Activated naive CD4-positive, alpha-beta T cell treated with anti-CD3 and anti-CD28 coated beads for 36 hours (primary cell): ENCODE measurements around the gene DNLZ. TPM values are rescaled to one million over a fixed set of nuclear protein-coding genes. Genes with fewer than 3 reads are reported as not detected.

Source experiments
- CTCF ChIA-PET: fragments of 350-600 bp; sonication (Branson Sonifier 250); formaldehyde crosslinking; loops from one replicate; lab custom pipeline; 2021; ENCODE audit warnings: antibody characterized with exemption; lab: Charles Lee
- DNase-seq: peaks from one replicate; pipeline ENCODE4 v3.0.0-alpha.2; 2020
- H3K27ac Mint-ChIP-seq: one replicate; pipeline ENCODE4 v1.8.0; 2021; ENCODE audit warnings: mild to moderate bottlenecking, mixed read lengths
- H3K27me3 Mint-ChIP-seq: one replicate; pipeline ENCODE4 v1.8.0; 2021; ENCODE audit warnings: low read depth, mixed read lengths
- H3K36me3 Mint-ChIP-seq: one replicate; pipeline ENCODE4 v1.8.0; 2021; ENCODE audit warnings: low read depth, mixed read lengths
- H3K4me1 Mint-ChIP-seq: one replicate; pipeline ENCODE4 v1.8.0; 2021; ENCODE audit warnings: low read depth, mixed read lengths
- H3K4me3 Mint-ChIP-seq: one replicate; pipeline ENCODE4 v1.8.0; 2021; ENCODE audit warnings: mild to moderate bottlenecking, moderate library complexity, mixed read lengths
- H3K9me3 Mint-ChIP-seq: one replicate; pipeline ENCODE4 v1.8.0; 2021; ENCODE audit warnings: mixed read lengths
- intact Hi-C: fragments of 100-400 bp; cut with micrococcal nuclease; formaldehyde crosslinking; loops from one replicate; pipeline ENCODE4 v1.15.1; 2023
- total RNA-seq, 2 experiments: library from RNA; stranded (reverse); gene quantifications; one replicate each; pipeline ENCODE4 v1.2.3, GENCODE V29; 2021

The DNLZ gene
- total RNA-seq, 2 experiments from 2014 or later, result 9.9 to 12.0 TPM

DNA sequence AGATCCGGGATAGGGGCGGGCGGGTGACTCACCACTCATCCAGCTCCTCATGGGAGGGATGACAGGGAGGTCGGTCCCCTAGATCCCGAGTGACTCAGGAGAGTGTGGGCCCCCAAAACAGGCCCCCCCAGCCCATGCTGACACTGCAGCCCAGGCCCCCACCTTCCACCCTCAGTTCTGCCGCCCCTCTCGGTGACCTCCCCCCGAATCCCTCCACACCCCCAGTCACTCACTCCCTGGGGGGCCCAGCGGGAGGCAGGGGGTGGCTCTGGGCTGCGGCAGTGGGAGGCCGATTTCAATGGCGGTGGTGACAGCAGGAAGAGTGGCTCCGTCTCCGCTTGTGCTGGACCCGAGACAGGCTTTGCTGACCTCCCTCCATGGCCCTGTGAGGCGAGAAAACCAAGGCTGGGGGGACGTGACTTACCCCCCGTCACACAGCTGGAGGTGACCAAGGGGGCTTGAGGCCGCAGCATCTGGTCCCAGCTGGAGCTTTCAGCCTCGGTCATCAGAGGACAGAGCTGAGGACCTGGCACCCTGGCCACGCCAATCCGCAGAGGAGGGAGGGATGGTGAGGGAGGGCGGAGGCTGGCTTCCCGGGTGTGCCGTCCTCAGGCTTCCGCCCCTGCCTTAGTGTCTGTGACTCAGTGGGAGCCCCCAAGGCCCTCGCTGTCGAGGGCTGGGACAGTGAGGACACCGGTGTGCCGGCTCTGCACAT lies 27.2 kb downstream of the DNLZ start:
- intact Hi-C loops, result no loop called here
- Mint-ChIP-seq H3K4me1 (no peaks in the 10 kb centered on the region), H3K27ac (no peak overlapping the region), H3K27me3 (no peaks in the 10 kb centered on the region), H3K36me3 (no peaks in the 10 kb centered on the region), H3K4me3 (no peak overlapping the region), H3K9me3 (no peaks in the 10 kb centered on the region)
- no peak for DNase-seq
- CTCF ChIA-PET, result interaction anchor here (1.5 kb wide), 1 partner anchor 28 kb away, joined by 3 read pairs; no protein-coding TSS in a partner anchor

DNA sequence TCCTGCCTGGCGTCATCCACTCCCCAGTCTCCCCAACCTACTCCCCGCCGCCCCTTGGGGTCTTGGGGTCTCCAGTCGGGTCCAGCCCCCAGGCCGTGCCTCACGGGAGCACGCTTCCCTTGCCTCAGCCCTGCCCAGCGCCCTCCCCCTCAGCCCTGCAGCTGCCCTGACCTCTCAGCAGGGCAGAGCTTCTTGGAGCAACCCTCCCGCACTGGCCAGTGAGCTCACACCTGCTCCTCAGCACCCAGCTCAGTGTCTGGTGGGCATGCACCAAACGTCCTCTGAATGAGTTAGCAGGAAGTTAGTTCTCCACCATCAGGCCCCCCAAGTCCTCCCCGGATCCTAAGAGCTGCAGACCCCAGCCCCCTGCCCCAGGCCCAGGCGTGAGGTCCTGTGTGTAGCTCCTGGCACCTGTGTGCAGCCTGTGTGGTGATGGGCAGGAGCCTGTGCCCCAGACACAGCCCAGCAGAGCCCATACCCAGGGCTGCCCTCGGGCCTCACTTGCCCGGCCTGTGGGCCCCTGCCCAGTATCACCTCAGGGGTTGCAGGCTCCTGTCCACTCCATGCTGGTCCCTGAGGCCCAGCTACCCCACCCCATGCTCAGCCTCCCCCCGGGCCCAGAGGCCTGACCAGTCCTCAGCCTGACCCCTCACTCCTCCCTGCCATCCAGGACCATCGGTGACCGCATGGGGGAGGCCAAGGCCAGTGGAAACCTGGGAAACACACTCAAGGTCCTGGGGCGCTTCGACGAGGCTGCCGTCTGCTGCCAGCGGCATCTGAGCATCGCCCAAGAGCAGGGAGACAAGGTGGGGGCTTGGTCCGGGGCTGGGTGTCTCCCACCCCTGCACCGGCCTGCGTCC lies 28.0 kb downstream of the DNLZ start:
- Mint-ChIP-seq H3K27ac (no peak overlapping the region), H3K9me3 (no peaks in the 10 kb centered on the region), H3K36me3 (no peaks in the 10 kb centered on the region), H3K4me3 (no peak overlapping the region), H3K27me3 (no peaks in the 10 kb centered on the region), H3K4me1 (no peaks in the 10 kb centered on the region)
- no peak for DNase-seq
- CTCF ChIA-PET, result interaction anchor here (1.5 kb wide), 1 partner anchor 29 kb away, joined by 3 read pairs; no protein-coding TSS in a partner anchor
- intact Hi-C loops, result no loop called here

DNA sequence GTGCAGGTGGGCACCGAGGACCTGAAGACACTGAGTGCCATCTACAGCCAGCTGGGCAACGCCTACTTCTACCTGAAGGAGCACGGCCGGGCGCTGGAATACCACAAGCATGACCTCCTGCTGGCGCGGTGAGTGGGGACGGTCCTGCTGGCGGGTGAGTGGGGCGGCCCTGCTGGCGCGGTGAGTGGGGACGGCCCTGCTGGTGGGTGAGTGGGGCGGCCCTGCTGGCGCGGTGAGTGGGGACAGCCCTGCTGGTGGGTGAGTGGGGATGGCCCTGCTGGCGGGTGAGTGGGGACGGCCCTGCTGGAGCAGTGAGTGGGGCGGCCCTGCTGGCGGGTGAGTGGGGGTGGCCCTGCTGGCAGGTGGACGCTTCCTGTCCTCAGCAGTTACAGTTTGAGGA lies 29.0 kb downstream of the DNLZ start:
- Mint-ChIP-seq H3K36me3 (no peaks in the 10 kb centered on the region), H3K4me3 (no peak overlapping the region), H3K27me3 (no peaks in the 10 kb centered on the region), H3K27ac (no peak overlapping the region), H3K4me1 (no peaks in the 10 kb centered on the region), H3K9me3 (no peaks in the 10 kb centered on the region)
- CTCF ChIA-PET, result no interaction called here
- intact Hi-C loops, result no loop called here
- no peak for DNase-seq

DNA sequence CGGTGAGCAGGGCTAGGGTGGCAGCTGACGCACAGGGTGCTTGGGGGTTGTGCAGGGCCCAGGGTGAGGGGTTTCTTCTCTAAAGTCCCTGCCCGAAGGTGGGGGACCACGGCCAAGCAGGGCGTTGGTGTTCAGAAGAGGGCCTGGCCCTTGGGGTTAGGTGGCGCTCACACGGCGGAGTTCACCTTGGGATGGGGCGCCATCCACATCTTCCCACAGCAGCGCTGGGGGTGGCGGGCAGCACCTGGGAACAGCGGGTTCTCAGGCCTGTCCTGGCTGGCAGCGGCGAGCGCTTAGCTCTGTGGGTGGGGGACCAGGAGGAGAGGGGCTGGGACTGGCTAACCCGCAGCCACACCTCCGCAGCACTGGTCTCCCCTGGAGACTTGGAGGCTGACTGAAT lies 30.1 kb downstream of the DNLZ start:
- Mint-ChIP-seq H3K4me3 (no peak overlapping the region), H3K27me3 (no peaks in the 10 kb centered on the region), H3K9me3 (no peaks in the 10 kb centered on the region), H3K4me1 (peaks cover 6% of the 10 kb centered on the region), H3K36me3 (no peaks in the 10 kb centered on the region), H3K27ac (no peak overlapping the region)
- intact Hi-C loops, result no loop called here
- CTCF ChIA-PET, result no interaction called here
- no peak for DNase-seq

DNA sequence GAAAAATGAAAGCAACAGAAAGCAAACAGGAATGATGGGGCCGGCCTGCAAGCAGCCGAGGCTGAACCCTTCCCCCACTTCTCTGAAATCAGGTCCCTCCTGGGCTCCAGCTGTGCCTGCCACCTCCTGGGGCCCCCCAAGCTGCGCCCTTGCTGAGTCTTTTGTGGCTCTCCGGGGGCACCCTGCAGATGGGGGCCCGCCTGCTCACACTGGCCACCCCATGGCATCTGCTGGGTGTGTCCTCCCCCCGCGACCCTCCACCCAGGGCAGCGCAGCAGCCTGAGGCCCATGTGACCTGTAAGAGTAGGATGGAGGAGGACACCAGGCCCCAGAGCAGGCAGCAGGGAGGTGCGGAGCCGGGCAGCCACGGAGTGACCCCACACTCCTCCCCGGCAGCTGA lies 30.5 kb downstream of the DNLZ start:
- CTCF ChIA-PET, result no interaction called here
- H3K4me1 Mint-ChIP-seq, result peaks cover 6% of the 10 kb centered on the region

DNA sequence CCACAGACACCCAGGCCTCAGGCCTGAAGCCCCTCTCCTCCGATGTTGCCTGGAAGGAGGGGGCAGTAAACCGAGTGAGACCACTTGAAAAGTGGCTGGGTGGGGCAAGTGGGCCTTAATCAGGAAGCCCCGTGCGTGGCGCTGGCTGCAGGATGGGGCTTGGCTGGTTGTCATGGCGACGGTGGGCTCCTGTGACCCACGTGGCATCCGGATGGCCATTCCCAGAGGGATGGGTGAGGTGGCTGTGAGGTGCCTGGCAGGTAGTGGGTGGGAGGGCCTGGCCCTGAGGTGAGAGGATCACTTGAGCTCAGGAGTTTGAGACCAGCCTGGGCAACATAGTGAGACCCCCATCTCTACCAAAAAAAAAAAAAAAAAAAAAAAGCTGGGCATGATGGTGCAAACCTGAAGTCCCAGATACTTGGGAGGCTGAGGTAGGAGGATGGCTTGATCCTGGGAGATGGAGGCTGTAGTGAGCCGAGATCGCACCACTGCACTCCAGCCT lies 31.0 kb downstream of the DNLZ start:
- DNase-seq, result no peak
- peaks cover 6% of the 10 kb centered on the region for H3K4me1 Mint-ChIP-seq
- no peak overlapping the region for H3K4me3 Mint-ChIP-seq
- no peak overlapping the region for H3K27ac Mint-ChIP-seq
- no peaks in the 10 kb centered on the region for H3K27me3 Mint-ChIP-seq
- intact Hi-C loops, result no loop called here
- no peaks in the 10 kb centered on the region for H3K36me3 Mint-ChIP-seq
- no peaks in the 10 kb centered on the region for H3K9me3 Mint-ChIP-seq
- CTCF ChIA-PET, result no interaction called here

More for the DNA sequence above, 30.5 kb downstream of the DNLZ start:
- H3K4me3 Mint-ChIP-seq, result no peak overlapping the region
- no peak overlapping the region for H3K27ac Mint-ChIP-seq
- H3K36me3 Mint-ChIP-seq, result no peaks in the 10 kb centered on the region
- H3K27me3 Mint-ChIP-seq, result no peaks in the 10 kb centered on the region
- H3K9me3 Mint-ChIP-seq, result no peaks in the 10 kb centered on the region
- DNase-seq, result no peak
- intact Hi-C loops, result no loop called here

DNA sequence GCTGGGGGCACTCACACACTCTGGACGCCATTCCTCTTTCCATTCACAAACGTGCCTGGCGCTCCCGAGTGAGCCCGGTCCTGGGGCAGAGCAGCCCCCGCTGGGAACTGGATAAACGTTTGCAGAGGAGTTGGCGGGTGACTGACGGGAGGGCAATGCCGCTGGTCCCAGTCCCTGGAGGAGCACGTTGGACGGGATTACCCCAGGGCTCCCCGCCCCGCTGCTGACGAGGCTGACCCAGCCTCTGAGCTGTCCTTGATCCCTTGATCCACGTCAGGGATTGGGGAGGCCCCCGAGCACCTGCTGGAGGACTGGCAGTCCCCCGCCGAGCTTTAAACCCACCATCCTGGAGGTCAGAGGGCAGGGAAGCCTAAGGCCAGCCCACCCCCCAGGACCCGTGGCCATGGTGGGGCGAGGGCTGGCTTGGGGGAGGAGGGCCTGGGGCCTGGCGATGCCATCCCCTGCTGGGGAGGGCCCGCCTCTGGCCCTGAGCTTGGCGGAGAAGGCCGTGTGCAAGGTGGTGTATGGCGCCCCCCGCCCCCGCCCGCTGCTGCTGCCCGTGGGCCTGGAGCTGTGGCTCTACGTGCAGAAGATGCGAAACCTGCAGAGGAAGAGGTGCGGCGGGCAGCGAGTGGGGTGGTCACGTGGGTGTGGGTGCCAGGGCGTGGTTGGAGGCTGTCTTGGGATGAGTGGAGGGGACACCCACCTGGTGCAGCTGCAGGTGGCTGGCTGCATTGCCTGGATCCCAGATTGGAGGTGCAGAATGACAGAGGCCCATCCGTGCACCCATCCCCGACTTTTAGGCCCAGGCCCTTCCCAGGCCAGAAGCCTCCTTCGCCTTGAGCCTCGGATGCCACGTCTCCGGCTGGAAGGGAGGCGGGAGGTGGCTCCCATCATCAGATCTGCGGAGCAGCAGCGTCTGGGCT lies 31.7 kb downstream of the DNLZ start:
- H3K4me1 Mint-ChIP-seq, result peaks cover 7% of the 10 kb centered on the region
- intact Hi-C loops, result no loop called here
- CTCF ChIA-PET, result no interaction called here
- H3K27ac Mint-ChIP-seq, result no peak overlapping the region
- no peak for DNase-seq
- H3K27me3 Mint-ChIP-seq, result no peaks in the 10 kb centered on the region
- H3K4me3 Mint-ChIP-seq, result no peak overlapping the region
- no peaks in the 10 kb centered on the region for H3K9me3 Mint-ChIP-seq
- no peaks in the 10 kb centered on the region for H3K36me3 Mint-ChIP-seq

DNA sequence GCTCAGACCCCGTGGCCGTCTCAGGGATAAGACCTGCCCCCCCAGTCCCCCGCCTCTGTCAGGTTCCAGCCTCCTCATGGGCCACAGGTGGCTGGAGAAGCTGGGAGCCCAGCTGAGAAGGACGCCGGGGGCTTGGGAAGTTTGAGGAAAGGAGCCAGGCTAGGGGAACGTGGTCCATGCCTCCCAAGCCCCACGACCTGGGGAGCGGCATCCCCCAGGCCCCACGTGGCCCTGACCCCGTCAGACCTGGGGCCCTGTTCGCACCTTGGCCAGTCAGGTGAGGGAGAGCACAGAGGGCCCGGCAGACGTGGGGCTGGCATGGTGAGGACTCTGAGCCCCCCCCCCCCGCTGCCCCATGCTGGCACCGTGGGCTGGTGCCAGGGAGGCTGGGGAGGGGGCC lies 32.5 kb downstream of the DNLZ start:
- Mint-ChIP-seq H3K4me3 (no peak overlapping the region), H3K27ac (no peak overlapping the region), H3K27me3 (no peaks in the 10 kb centered on the region), H3K36me3 (no peaks in the 10 kb centered on the region), H3K4me1 (peaks cover 8% of the 10 kb centered on the region), H3K9me3 (no peaks in the 10 kb centered on the region)
- CTCF ChIA-PET, result no interaction called here
- intact Hi-C loops, result no loop called here
- DNase-seq, result no peak

DNA sequence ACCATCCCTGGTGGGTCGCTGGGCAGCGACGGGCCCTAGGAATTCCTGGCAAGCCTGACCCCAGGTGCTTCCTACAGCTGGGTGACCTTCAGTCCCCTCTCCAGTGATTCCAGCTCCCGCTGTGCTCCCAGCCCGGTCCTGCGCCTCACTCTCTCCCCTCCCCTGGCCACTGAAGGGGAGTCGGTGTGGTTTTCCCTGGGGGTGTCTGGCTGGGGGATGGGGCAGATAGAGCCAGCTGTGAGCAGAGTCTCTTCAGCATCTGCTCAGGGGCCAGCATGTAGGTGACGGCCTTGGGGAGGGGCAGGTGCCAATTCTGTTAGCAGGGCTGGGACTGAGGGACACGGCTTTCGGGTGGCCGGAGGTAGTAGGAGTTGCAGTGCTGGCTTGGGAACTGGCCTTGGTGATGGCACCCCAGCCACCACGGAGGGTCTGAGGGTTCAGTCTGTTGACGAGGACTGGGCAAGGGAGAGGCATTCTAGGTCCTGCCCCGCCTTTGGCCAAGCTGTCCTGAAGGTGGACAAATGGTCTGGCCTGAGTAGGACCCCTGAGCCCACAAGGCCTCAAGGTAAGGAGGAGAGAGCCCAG lies 33.0 kb downstream of the DNLZ start:
- Mint-ChIP-seq H3K27ac (no peak overlapping the region), H3K27me3 (no peaks in the 10 kb centered on the region), H3K9me3 (no peaks in the 10 kb centered on the region), H3K36me3 (no peaks in the 10 kb centered on the region), H3K4me3 (no peak overlapping the region), H3K4me1 (peaks cover 8% of the 10 kb centered on the region)
- intact Hi-C loops, result no loop called here
- no peak for DNase-seq
- CTCF ChIA-PET, result no interaction called here

DNA sequence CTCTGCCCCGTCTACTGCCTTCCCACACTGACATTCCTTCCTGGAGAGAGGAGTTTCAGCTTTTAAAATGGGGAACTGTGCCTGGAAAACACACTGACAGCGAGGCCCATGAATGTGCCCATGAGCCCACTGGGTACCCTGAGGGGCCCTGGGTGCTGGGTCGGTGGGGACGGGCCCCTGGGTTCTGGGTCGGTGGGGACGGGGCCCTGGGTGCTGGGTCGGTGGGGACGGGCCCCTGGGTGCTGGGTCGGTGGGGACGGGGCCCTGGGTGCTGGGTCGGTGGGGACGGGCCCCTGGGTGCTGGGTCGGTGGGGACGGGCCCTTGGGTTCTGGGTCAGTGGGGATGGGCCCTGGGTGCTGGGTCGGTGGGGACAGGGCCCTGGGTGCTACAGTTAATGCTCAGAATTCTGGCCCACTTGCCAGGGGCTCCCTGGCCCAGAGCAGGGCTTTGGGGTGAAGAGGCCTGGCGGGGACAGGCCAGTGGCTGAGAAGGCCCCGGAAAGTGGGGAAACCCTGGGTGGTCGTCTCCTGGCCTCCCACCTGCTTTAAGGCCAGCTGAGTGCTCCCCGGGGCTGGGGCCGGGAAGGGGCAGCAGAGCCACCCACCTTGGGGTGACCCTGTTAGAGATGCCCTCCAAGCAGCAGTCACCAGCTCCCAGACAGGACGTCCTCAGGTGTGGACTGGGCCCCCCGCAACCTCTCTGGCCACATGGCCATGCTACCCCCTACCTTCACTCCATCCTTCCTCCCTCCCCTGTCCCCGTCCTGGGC lies 33.7 kb downstream of the DNLZ start:
- no peaks in the 10 kb centered on the region for H3K9me3 Mint-ChIP-seq
- intact Hi-C loops, result no loop called here
- H3K27ac Mint-ChIP-seq, result no peak overlapping the region
- H3K4me3 Mint-ChIP-seq, result no peak overlapping the region
- H3K27me3 Mint-ChIP-seq, result no peaks in the 10 kb centered on the region
- no peak for DNase-seq
- CTCF ChIA-PET, result no interaction called here
- no peaks in the 10 kb centered on the region for H3K36me3 Mint-ChIP-seq
- peaks cover 8% of the 10 kb centered on the region for H3K4me1 Mint-ChIP-seq

DNA sequence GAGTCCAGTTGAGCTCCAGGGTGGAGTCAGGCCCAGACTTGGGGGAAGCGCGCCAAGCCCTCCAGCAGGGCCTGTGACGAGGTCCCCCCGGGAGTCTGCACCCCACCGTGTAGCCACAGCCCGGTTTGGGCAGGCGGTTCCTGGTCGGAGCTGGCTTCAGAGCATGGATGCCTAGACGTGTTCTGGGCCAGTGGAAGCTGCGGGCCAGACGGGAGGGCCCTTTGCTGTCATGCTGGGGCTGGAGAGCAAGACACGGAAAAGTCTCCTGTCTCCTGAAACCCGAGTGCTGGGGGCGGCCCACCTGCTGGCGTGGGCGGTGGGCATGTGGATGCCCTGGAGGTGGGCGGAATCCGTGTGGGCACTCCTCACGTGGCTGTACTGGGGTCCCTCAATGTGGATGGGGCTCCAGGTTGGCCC lies 34.3 kb downstream of the DNLZ start:
- Mint-ChIP-seq H3K27ac (no peak overlapping the region), H3K36me3 (no peaks in the 10 kb centered on the region), H3K27me3 (no peaks in the 10 kb centered on the region), H3K9me3 (no peaks in the 10 kb centered on the region), H3K4me1 (peaks cover 8% of the 10 kb centered on the region), H3K4me3 (no peak overlapping the region)
- CTCF ChIA-PET, result no interaction called here
- intact Hi-C loops, result no loop called here
- DNase-seq, result no peak
